ENCODE measurements around the gene DNASE1L1. TPM values are rescaled to one million over a fixed set of nuclear protein-coding genes. Genes with fewer than 3 reads are reported as not detected.

Gene DNASE1L1
- total RNA-seq, 1 donor = 74.6 TPM

DNA sequence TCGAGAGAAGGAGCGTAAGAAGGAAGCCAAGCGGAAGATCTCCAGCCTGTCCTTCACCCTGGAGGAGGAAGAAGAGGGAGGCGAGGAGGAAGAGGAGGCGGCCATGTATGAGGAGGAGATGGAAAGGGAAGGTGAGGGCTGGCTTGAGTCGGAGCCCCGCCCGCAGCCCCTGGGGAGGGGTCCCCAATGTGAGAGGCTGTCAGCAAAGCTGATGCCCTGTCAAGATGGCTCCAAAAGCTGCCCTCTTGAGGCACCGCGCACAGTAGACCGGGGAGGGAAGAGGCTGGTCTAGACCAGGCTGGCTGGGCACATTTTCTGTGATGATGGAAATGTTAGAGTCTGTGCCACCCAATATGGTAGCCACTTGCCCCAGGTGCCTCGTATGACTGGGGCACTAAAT is 37.4 kb upstream of the DNASE1L1 start:
- H3K4me1 ChIP-seq (ENCODE audit: insufficient read depth, low read length) = peaks cover 10% of the 10 kb centered on the region
- no peak overlapping the region for H3K4me3 ChIP-seq (ENCODE audit: insufficient read depth, low read length)
- TF ChIP-seq, protein P1, sequence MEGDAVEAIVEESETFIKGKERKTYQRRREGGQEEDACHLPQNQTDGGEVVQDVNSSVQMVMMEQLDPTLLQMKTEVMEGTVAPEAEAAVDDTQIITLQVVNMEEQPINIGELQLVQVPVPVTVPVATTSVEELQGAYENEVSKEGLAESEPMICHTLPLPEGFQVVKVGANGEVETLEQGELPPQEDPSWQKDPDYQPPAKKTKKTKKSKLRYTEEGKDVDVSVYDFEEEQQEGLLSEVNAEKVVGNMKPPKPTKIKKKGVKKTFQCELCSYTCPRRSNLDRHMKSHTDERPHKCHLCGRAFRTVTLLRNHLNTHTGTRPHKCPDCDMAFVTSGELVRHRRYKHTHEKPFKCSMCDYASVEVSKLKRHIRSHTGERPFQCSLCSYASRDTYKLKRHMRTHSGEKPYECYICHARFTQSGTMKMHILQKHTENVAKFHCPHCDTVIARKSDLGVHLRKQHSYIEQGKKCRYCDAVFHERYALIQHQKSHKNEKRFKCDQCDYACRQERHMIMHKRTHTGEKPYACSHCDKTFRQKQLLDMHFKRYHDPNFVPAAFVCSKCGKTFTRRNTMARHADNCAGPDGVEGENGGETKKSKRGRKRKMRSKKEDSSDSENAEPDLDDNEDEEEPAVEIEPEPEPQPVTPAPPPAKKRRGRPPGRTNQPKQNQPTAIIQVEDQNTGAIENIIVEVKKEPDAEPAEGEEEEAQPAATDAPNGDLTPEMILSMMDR (IDR thresholded peaks at IDR 0.05; ENCODE audit: extremely low read depth, low read depth, low read length) = no peak
- peaks cover 47% of the 10 kb centered on the region for H3K36me3 ChIP-seq (ENCODE audit: insufficient read depth, low read length)
- H3K79me2 ChIP-seq (ENCODE audit: insufficient read depth, low read length) = peaks cover 43% of the 10 kb centered on the region
- H3K9me3 ChIP-seq (ENCODE audit: low read depth, low read length) = no peaks in the 10 kb centered on the region
- H3K4me2 ChIP-seq (ENCODE audit: insufficient read depth, low read length) = no peak overlapping the region
- H3K27me3 ChIP-seq (ENCODE audit: insufficient read depth, low read length) = no peaks in the 10 kb centered on the region
- H2AFZ ChIP-seq (ENCODE audit: low read length) = no peak overlapping the region
- H4K20me1 ChIP-seq (ENCODE audit: insufficient read depth, low read length) = peaks cover 15% of the 10 kb centered on the region
- DNase-seq (ENCODE audit: insufficient read length, low spot score, missing footprints) = no peak
- H3K27ac ChIP-seq (ENCODE audit: low read depth, low read length) = no peak overlapping the region

GRCh38 chrX:154445776-154446175 is 36.7 kb upstream of the DNASE1L1 start:
- H3K9me3 ChIP-seq (ENCODE audit: low read depth, low read length) = no peaks in the 10 kb centered on the region
- H3K36me3 ChIP-seq (ENCODE audit: insufficient read depth, low read length) = peaks cover 50% of the 10 kb centered on the region
- H3K27me3 ChIP-seq (ENCODE audit: insufficient read depth, low read length) = no peaks in the 10 kb centered on the region
- peaks cover 10% of the 10 kb centered on the region for H3K4me1 ChIP-seq (ENCODE audit: insufficient read depth, low read length)
- peaks cover 17% of the 10 kb centered on the region for H4K20me1 ChIP-seq (ENCODE audit: insufficient read depth, low read length)
- TF ChIP-seq, protein P1 (IDR thresholded peaks at IDR 0.05; ENCODE audit: extremely low read depth, low read depth, low read length) = no peak
- no peak overlapping the region for H3K4me2 ChIP-seq (ENCODE audit: insufficient read depth, low read length)
- H2AFZ ChIP-seq (ENCODE audit: low read length) = no peak overlapping the region
- no peak for DNase-seq (ENCODE audit: insufficient read length, low spot score, missing footprints)
- H3K4me3 ChIP-seq (ENCODE audit: insufficient read depth, low read length) = no peak overlapping the region
- peaks cover 46% of the 10 kb centered on the region for H3K79me2 ChIP-seq (ENCODE audit: insufficient read depth, low read length)
- no peak overlapping the region for H3K27ac ChIP-seq (ENCODE audit: low read depth, low read length)

- H4K20me1 ChIP-seq (ENCODE audit: insufficient read depth, low read length) = peaks cover 24% of the 10 kb centered on the region
- peak overlapping the region; percentile 66 for H3K27ac ChIP-seq (ENCODE audit: low read depth, low read length)
- no peak overlapping the region for H2AFZ ChIP-seq (ENCODE audit: low read length)
- peak overlapping the region; percentile 76 for H3K4me2 ChIP-seq (ENCODE audit: insufficient read depth, low read length)
- peak overlapping the region; percentile 76 for H3K4me3 ChIP-seq (ENCODE audit: insufficient read depth, low read length)
- H3K9me3 ChIP-seq (ENCODE audit: low read depth, low read length) = no peaks in the 10 kb centered on the region
- peaks cover 10% of the 10 kb centered on the region for H3K4me1 ChIP-seq (ENCODE audit: insufficient read depth, low read length)
- peaks cover 56% of the 10 kb centered on the region for H3K79me2 ChIP-seq (ENCODE audit: insufficient read depth, low read length)
- TF ChIP-seq, protein P1 (IDR thresholded peaks at IDR 0.05; ENCODE audit: extremely low read depth, low read depth, low read length) = no peak
- no peaks in the 10 kb centered on the region for H3K27me3 ChIP-seq (ENCODE audit: insufficient read depth, low read length)
- DNase-seq (ENCODE audit: insufficient read length, low spot score, missing footprints) = peak; percentile 89
- H3K36me3 ChIP-seq (ENCODE audit: insufficient read depth, low read length) = peaks cover 53% of the 10 kb centered on the region
Observed at GRCh38 chrX:154444755-154445246, 35.7 kb upstream of the DNASE1L1 start.

DNA sequence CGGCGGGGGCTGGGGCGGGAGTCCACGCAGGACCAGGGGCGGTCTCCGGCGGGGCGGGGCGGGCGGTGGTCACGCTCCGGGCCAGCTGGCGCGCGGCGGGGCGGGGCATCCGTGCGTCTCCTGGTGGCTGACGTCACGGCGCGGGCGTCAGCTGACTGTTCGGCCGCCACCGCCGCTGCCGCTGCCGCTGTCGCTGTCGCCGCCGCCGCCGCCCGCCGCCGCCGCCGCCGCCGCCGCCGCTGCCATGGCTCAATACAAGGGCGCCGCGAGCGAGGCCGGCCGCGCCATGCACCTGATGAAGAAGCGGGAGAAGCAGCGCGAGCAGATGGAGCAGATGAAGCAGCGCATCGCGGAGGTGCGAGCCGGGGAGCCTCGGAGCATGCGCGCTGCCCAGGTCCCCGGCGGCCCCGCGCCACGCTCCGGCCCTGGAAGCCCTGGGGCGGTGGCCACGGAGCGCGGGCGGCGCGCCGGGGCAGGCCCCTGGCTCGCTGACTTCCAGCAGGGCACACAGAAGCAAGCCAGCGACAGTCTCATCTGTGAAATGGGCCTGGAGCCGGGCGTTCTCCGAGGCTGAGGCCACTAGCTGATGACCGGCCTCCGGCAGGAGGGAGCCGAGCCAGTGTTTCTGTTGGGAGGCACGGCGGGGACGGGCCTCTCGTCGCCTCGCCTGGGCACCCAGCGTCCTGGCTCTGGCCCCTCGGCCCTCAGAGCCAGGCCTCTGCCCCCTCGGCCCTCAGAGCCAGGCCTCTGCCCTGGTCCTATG is 35.1 kb upstream of the DNASE1L1 start, which contains the start of gene FAM50A:
Gene FAM50A (plus strand): TSS at position 150 of the 763 bp plus-strand sequence. CDS start 95 bp downstream, at position 245.
- Histone ChIP-seq H3K27ac (ENCODE audit: low read depth, low read length) (peak within 1 kb of the TSS; percentile 66), H2AFZ (ENCODE audit: low read length) (peak within 1 kb of the TSS; percentile 22), H3K9me3 (ENCODE audit: low read depth, low read length) (no peaks in the 10 kb centered on the region), H4K20me1 (ENCODE audit: insufficient read depth, low read length) (peaks cover 28% of the 10 kb centered on the region), H3K36me3 (ENCODE audit: insufficient read depth, low read length) (peaks cover 50% of the 10 kb centered on the region), H3K4me3 (ENCODE audit: insufficient read depth, low read length) (peak within 1 kb of the TSS; percentile 76), H3K4me1 (ENCODE audit: insufficient read depth, low read length) (peaks cover 10% of the 10 kb centered on the region), H3K4me2 (ENCODE audit: insufficient read depth, low read length) (peak within 1 kb of the TSS; percentile 76), H3K79me2 (ENCODE audit: insufficient read depth, low read length) (peaks cover 62% of the 10 kb centered on the region), H3K27me3 (ENCODE audit: insufficient read depth, low read length) (no peaks in the 10 kb centered on the region)
- peak; percentile 99 for DNase-seq (ENCODE audit: insufficient read length, low spot score, missing footprints)
- TF ChIP-seq, protein P1 (IDR thresholded peaks at IDR 0.05; ENCODE audit: extremely low read depth, low read depth, low read length) = no peak

Measured in osteoblast (primary cell).